Panc1 (cell line): Measurements from ENCODE around the gene LRMDA.

Experiments
- POLR2AphosphoS5 ChIP-seq: IDR thresholded peaks from 2 replicates; pipeline ENCODE4 v1.6.1; 2012; ENCODE audit warnings: mild to moderate bottlenecking, low read depth, low read length, moderate library complexity
- SIN3A ChIP-seq: IDR thresholded peaks from 2 replicates; pipeline ENCODE4 v1.6.1; 2012; ENCODE audit warnings: low read depth, mild to moderate bottlenecking, low read length, moderate library complexity, borderline replicate concordance; ENCODE audit not compliant: insufficient read depth
- TCF7L2 ChIP-seq: IDR thresholded peaks from 2 replicates; pipeline ENCODE4 v1.6.1; 2011; ENCODE audit warnings: mild to moderate bottlenecking, low read depth, low read length, inconsistent platforms
- TF ChIP-seq, protein P1 (sequence below): fragments of 450-650 bp; IDR thresholded peaks from 2 replicates; pipeline ENCODE4 v1.5.1; 2017; ENCODE audit warnings: mild to moderate bottlenecking

DNA sequence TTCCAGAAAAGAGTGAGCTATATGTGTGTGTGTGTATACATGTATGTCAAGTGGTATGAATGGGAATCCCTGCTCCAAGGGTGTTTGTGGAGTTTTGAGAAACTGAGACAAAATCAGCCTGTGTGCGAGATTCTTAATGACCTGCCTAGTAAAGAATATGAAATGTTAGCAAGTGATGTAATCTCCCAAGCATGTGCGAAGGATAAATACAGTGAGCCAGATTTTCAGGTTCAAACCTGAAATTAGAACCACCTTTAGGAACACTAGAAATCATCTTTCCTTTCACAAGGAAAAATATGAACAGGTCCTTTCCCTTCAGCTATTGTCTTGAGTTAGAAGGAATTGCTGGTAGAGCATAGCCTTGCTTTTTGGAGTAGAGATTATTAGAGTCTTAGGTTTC lies 457.6 kb downstream of the LRMDA start:
- no peak for TF ChIP-seq POLR2AphosphoS5
- TF ChIP-seq, protein P1, sequence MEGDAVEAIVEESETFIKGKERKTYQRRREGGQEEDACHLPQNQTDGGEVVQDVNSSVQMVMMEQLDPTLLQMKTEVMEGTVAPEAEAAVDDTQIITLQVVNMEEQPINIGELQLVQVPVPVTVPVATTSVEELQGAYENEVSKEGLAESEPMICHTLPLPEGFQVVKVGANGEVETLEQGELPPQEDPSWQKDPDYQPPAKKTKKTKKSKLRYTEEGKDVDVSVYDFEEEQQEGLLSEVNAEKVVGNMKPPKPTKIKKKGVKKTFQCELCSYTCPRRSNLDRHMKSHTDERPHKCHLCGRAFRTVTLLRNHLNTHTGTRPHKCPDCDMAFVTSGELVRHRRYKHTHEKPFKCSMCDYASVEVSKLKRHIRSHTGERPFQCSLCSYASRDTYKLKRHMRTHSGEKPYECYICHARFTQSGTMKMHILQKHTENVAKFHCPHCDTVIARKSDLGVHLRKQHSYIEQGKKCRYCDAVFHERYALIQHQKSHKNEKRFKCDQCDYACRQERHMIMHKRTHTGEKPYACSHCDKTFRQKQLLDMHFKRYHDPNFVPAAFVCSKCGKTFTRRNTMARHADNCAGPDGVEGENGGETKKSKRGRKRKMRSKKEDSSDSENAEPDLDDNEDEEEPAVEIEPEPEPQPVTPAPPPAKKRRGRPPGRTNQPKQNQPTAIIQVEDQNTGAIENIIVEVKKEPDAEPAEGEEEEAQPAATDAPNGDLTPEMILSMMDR = no peak
- no peak for TF ChIP-seq TCF7L2
- no peak for TF ChIP-seq SIN3A
